Peyer's patch (tissue), 4 donors: Measurements from ENCODE around the gene NARS2. TPM values are rescaled to one million over a fixed set of nuclear protein-coding genes. Genes with fewer than 3 reads are reported as not detected.
A peak's percentile ranks its signal among the peaks of the same experiment; 100 is the strongest.

Experiments used
- DNase-seq, 3 donors: peaks; one replicate each; pipeline ENCODE4 v3.0.0-alpha.2; 2017 to 2019
- H3K27ac ChIP-seq, 4 donors: fragments of 200-600 bp; sonication (generic); one replicate each; pipeline ENCODE4 v1.5.1; 2016 to 2019
- H3K27me3 ChIP-seq, 2 donors: fragments of 200-600 bp; sonication (generic); one replicate each; pipeline ENCODE4 v1.5.1; 2019
- H3K36me3 ChIP-seq, 3 donors: fragments of 200-600 bp; sonication (generic); one replicate each; pipeline ENCODE4 v1.5.1; 2016 to 2019
- H3K4me1 ChIP-seq, 4 donors: fragments of 200-600 bp; sonication (generic); one replicate each; pipeline ENCODE4 v1.5.1; 2016 to 2019
- H3K4me3 ChIP-seq, 4 donors: fragments of 200-600 bp; sonication (generic); 1 replicate in 3 of 4; 2 replicates in 1 of 4; pipeline ENCODE4 v1.5.1; 2016 to 2019; ENCODE audit warnings: mild to moderate bottlenecking in 1 of 4
- H3K9me3 ChIP-seq, 4 donors: fragments of 200-600 bp; sonication (generic); one replicate each; pipeline ENCODE4 v1.5.1; 2016 to 2019; ENCODE audit warnings: mild to moderate bottlenecking in 1 of 4
- CTCF ChIP-seq, 6 experiments: fragments of 450-650 bp in 4 of 6; fragments of 200-600 bp in 2 of 6; sonication (generic) in 1 of 6; IDR thresholded peaks; one replicate each; pipeline ENCODE4 v1.5.1; 2017 to 2019; ENCODE audit warnings: antibody characterized with exemption in 6 of 6, mild to moderate bottlenecking in 3 of 6, moderate library complexity in 1 of 6
- POLR2A ChIP-seq, 2 donors: fragments of 450-650 bp; IDR thresholded peaks; one replicate each; pipeline ENCODE4 v1.5.1; 2017; ENCODE audit warnings: antibody characterized with exemption in 2 of 2, mild to moderate bottlenecking in 2 of 2, moderate library complexity in 2 of 2
- total RNA-seq, 4 donors: library from RNA; depleted of rRNA; stranded (reverse); fragments of >200 nt; gene quantifications; one replicate each; pipeline ENCODE4 v1.1.0, GENCODE V29; 2016

The NARS2 gene
- total RNA-seq, 4 donors from 2014 or later: 7.7 to 28.9 (median 10.7) TPM

- TF ChIP-seq CTCF (IDR thresholded peaks at IDR 0.05) (no peak), POLR2A (IDR thresholded peaks at IDR 0.05) (no peak)
- Histone ChIP-seq H3K27me3 (no peaks in the 10 kb centered on the region), H3K27ac (no peak overlapping the region), H3K4me3 (no peak overlapping the region), H3K4me1 (no peaks in the 10 kb centered on the region), H3K9me3 (no peaks in the 10 kb centered on the region), H3K36me3 (no peaks in the 10 kb centered on the region)
- no peak for DNase-seq
Observed at GRCh38 chr11:78536933-78537332, 37.7 kb downstream of the NARS2 start.

GRCh38 chr11:78535920-78536319, 38.7 kb downstream of the NARS2 start:
- TF ChIP-seq POLR2A (IDR thresholded peaks at IDR 0.05): no peak
- no peak for TF ChIP-seq CTCF (IDR thresholded peaks at IDR 0.05)
- H3K36me3 ChIP-seq: no peaks in the 10 kb centered on the region
- peak overlapping the region in 1 of 4 donors; percentile 21 for H3K27ac ChIP-seq

GRCh38 chr11:78535027-78535426, 39.6 kb downstream of the NARS2 start:
- Histone ChIP-seq H3K36me3 (no peaks in the 10 kb centered on the region), H3K4me1 (no peaks in the 10 kb centered on the region), H3K9me3 (no peaks in the 10 kb centered on the region), H3K27me3 (no peaks in the 10 kb centered on the region), H3K27ac (no peak overlapping the region), H3K4me3 (no peak overlapping the region)
- no peak for DNase-seq
- TF ChIP-seq CTCF (IDR thresholded peaks at IDR 0.05): no peak
- TF ChIP-seq POLR2A (IDR thresholded peaks at IDR 0.05): no peak

More at GRCh38 chr11:78535920-78536319, 38.7 kb downstream of the NARS2 start:
- no peak for DNase-seq
- Histone ChIP-seq H3K4me1 (no peaks in the 10 kb centered on the region), H3K4me3 (no peak overlapping the region), H3K9me3 (no peaks in the 10 kb centered on the region), H3K27me3 (no peaks in the 10 kb centered on the region)

- TF ChIP-seq POLR2A (IDR thresholded peaks at IDR 0.05): no peak
- no peak for TF ChIP-seq CTCF (IDR thresholded peaks at IDR 0.05)
- H3K9me3 ChIP-seq: no peaks in the 10 kb centered on the region
- H3K27ac ChIP-seq: peak overlapping the region in 2 of 4 donors; percentile 56 to 65
- no peaks in the 10 kb centered on the region for H3K4me1 ChIP-seq
- no peaks in the 10 kb centered on the region for H3K27me3 ChIP-seq
- no peak overlapping the region for H3K4me3 ChIP-seq
- DNase-seq: no peak
- no peaks in the 10 kb centered on the region for H3K36me3 ChIP-seq
Observed at GRCh38 chr11:78533399-78533798, 41.3 kb downstream of the NARS2 start.

GRCh38 chr11:78532991-78533390, 41.7 kb downstream of the NARS2 start:
- Histone ChIP-seq H3K9me3 (no peaks in the 10 kb centered on the region), H3K36me3 (no peaks in the 10 kb centered on the region), H3K27me3 (no peaks in the 10 kb centered on the region), H3K4me3 (no peak overlapping the region), H3K27ac (peak overlapping the region in 2 of 4 donors; percentile 56 to 65), H3K4me1 (no peaks in the 10 kb centered on the region)
- TF ChIP-seq POLR2A (IDR thresholded peaks at IDR 0.05): no peak
- DNase-seq: no peak

GRCh38 chr11:78526497-78527146, 48.0 kb downstream of the NARS2 start:
- no peaks in the 10 kb centered on the region for H3K27me3 ChIP-seq
- H3K4me3 ChIP-seq: no peak overlapping the region
- H3K4me1 ChIP-seq: no peaks in the 10 kb centered on the region
- no peaks in the 10 kb centered on the region for H3K9me3 ChIP-seq
- TF ChIP-seq POLR2A (IDR thresholded peaks at IDR 0.05) (no peak), CTCF (IDR thresholded peaks at IDR 0.05) (no peak)
- no peak overlapping the region for H3K27ac ChIP-seq
- no peak for DNase-seq
- H3K36me3 ChIP-seq: no peaks in the 10 kb centered on the region
